Natural killer cell treated with Interleukin-12 subunit alpha and Interleukin-12 subunit beta and Interleukin-15 and Interleukin-18, amount 100 ng/mL, for 72 hours (primary cell): Measurements from ENCODE around the gene FOXC2. TPM values are rescaled to one million over a fixed set of nuclear protein-coding genes. Genes with fewer than 3 reads are reported as not detected.

Experiments
- ATAC-seq, 2 donors: fragments of 150-1000 bp; cut with Tn5 transposase in 1 of 2; sonication (Bioruptor Pico), chemical (Tn5 transposase) in 1 of 2; 2 replicates each; pipeline ENCODE4 v1.10.0; 2021
- DNase-seq: peaks from one replicate; pipeline ENCODE4 v3.0.0; 2022; ENCODE audit warnings: low spot score
- H3K27ac Mint-ChIP-seq, 2 donors: 1 replicate in 1 of 2; 2 replicates in 1 of 2; pipeline ENCODE4 v1.8.0; 2022; ENCODE audit warnings: mixed read lengths in 2 of 2, mild to moderate bottlenecking in 1 of 2, moderate library complexity in 1 of 2
- H3K27me3 Mint-ChIP-seq, 2 donors: 1 replicate in 1 of 2; 2 replicates in 1 of 2; pipeline ENCODE4 v1.8.0; 2022; ENCODE audit warnings: mixed read lengths in 2 of 2
- H3K36me3 Mint-ChIP-seq: one replicate; pipeline ENCODE4 v1.8.0; 2022; ENCODE audit warnings: mixed read lengths
- H3K4me1 Mint-ChIP-seq, 2 donors: 1 replicate in 1 of 2; 2 replicates in 1 of 2; pipeline ENCODE4 v1.8.0; 2022; ENCODE audit warnings: low read depth in 2 of 2, mixed read lengths in 2 of 2, mild to moderate bottlenecking in 1 of 2
- H3K4me3 Mint-ChIP-seq: one replicate; pipeline ENCODE4 v1.8.0; 2022; ENCODE audit warnings: mixed read lengths
- H3K9me3 Mint-ChIP-seq: 2 replicates; pipeline ENCODE4 v1.8.0; 2022; ENCODE audit warnings: mixed read lengths
- total RNA-seq, 2 donors: library from RNA; stranded (reverse); gene quantifications; one replicate each; pipeline ENCODE4 v1.2.3, GENCODE V29; 2022

The FOXC2 gene
- total RNA-seq, 2 donors from 2014 or later, result not detected

DNA sequence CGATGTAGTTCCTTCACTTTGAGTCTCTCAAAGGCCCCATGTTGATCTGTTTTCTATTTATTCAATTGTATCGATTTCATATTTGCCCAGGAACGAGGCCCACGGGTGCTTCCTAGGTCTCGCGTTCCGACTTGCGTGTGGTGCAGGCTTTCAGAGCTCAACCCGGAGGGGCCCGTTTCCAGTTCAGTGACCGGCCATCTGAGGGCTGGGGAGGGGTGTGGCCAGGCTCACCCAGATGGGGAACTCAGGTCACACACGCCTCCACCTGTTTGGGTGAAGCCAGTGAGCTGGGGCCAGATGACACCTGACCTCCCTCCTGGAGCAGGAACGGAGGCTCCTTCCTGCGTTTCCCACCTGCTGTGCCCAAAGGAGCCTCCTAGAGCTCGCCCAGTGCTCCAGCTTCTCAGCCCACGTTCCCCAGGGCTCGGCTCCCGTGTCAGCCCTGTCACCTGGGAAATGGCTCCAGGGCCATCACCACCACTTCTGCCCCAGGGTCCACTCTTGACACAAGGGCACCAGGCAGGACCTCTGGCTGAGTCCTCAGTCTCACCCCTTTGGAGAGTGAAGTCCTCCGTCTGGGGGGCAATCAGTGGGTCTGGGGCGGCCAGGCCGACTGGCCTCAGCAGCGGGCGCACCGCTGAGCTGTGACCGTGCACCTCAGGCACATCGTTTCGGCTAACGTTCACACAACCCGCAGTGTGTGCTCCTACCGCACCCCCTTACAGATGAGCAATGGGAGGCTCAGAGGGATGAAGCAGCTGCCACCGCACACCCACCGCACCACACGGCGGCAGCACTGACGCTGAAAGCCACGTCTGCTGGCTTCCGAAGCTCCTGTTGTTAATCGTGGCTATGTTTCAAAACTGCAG, 38.3 kb upstream of the FOXC2 start:
- Mint-ChIP-seq H3K9me3 (no peaks in the 10 kb centered on the region), H3K4me1 (no peaks in the 10 kb centered on the region)

DNA sequence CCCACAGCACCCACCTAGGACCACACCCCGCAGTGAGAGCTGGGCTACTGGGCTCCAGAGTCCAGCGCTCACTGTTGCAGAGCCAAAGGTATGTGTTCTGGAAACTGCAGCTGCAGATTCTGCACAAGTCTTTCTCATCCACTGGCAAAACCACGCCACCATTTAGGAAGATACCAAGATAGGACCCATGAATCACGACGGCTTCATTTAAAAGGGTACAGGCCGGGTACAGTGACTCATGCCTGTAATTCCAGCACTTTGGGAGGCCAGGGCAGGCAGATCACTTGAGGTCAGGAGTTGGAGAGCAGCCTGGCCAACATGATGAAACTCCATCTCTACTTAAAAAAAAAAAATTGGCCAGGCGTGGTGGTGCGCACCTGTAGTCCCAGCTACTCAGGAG, 37.5 kb upstream of the FOXC2 start:
- Mint-ChIP-seq H3K27ac (no peak overlapping the region), H3K36me3 (no peaks in the 10 kb centered on the region)

More for the DNA sequence above, 38.3 kb upstream of the FOXC2 start:
- no peaks in the 10 kb centered on the region for H3K27me3 Mint-ChIP-seq
- no peak for ATAC-seq
- DNase-seq, result no peak
- H3K4me3 Mint-ChIP-seq, result no peak overlapping the region
- H3K36me3 Mint-ChIP-seq, result no peaks in the 10 kb centered on the region
- H3K27ac Mint-ChIP-seq, result no peak overlapping the region

DNA sequence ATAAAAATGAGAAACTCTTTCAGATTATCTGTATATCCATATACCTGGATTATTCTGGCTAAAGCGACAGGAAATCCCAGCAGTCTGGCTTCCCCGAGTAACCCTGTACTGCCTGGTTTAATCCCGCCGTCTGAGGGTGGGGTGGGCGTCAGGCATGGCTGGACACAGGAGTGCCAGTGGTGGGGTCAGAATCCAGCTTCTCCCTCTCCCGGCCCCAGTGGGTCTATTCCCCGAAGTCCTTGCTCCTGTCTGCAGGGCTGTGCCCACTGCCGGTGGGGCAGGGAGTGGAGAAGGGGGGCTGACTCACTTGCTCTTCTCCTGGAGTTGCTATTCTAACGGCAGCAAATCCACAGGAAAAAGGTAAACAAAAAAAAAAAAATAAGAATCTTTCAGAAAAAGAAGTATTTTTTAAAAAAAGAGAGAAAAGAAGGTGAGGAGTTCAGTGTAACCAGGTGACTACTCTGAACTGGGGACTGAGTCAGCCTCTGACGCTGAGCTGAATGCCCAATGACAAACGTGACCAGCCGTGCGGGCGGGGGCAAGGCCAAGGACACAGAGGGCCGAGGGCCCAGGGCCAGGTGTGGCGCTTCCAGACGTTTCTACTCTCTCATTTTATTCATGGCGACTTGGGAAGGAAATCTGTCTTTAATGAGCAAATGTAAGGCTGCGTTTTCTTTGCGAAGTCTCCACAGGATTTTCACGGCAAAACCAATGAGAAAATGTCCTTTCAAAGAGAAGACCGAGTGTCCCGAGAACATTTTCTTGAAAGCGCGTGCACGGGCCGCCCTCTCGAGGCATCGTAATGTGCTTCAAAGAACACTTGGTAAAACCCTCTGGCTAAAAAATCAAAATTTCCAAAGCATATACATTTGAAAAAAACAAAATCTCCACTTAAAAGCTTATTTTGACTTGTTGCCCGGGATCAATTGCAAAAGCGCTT, 36.1 kb upstream of the FOXC2 start:
- H3K36me3 Mint-ChIP-seq, result no peaks in the 10 kb centered on the region
- H3K4me3 Mint-ChIP-seq, result no peak overlapping the region
- H3K27me3 Mint-ChIP-seq, result no peaks in the 10 kb centered on the region
- no peak overlapping the region for H3K27ac Mint-ChIP-seq
- no peak for ATAC-seq
- H3K4me1 Mint-ChIP-seq, result no peaks in the 10 kb centered on the region
- no peaks in the 10 kb centered on the region for H3K9me3 Mint-ChIP-seq
- DNase-seq, result no peak

More for the DNA sequence above, 37.5 kb upstream of the FOXC2 start:
- Mint-ChIP-seq H3K4me1 (no peaks in the 10 kb centered on the region), H3K4me3 (no peak overlapping the region), H3K9me3 (no peaks in the 10 kb centered on the region), H3K27me3 (no peaks in the 10 kb centered on the region)
- no peak for DNase-seq
- ATAC-seq, result no peak

DNA sequence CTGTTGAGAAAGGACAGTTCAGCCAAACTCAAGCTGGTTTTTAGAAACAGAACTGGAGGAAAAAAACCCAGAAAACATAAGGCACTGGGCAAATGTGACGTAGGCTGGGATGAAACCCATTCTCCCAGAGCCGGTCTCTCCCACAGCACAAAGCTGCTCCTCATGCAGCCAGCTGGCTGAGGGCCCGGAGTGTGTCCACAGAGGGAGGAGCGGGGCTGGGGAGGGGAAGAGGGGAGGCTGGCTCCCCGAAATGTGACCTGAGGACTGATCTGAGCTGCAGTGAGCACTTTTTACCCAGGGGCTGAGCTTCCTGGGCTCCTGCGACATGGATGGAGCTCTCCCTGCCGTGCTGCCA, 35.5 kb upstream of the FOXC2 start:
- Mint-ChIP-seq H3K27ac (no peak overlapping the region), H3K27me3 (no peaks in the 10 kb centered on the region), H3K4me1 (no peaks in the 10 kb centered on the region), H3K4me3 (no peak overlapping the region), H3K9me3 (no peaks in the 10 kb centered on the region), H3K36me3 (no peaks in the 10 kb centered on the region)
- DNase-seq (no peak), ATAC-seq (no peak)

DNA sequence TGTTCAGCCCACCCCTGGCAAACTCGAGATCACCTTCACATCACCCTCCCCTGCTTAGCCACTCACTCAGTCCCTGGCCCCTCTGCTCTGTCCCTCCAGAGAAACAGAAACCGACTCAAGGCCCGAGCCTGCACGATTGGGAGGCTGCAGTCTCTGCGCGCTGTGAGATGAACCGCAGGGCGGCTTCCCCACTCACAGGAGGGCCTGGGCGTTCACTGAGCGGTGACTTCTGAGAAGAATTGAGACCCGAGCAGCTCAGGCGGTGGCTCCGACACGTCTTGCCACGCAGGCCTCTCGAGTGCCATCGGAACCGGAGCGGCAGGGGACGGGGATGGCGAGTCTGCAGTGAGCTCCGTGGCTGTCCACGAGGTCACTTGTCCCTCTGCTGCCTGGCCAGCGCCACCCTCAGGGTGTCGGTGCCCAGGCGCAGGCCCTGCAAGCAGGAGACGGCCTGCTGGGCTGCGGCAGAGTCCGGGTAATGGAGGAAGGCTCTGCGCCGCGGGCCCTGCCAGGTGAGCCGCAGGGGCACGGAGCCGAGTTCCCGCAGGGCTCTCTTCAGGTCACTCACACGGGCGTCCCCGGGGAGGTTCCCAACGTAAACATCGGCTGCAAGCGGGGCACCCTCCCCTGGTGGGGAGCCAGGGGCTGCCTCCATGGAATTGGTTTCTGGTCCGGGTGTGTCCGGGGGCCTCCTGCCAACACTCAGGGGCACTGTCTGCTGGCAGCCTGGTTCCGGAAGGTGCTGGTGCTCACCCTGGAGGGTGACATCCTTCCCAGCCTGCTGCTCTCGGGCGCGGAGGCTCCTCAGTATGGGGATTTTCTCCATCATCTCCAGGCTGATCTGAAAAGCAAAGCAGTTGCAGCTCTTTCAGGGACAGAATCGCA, 34.7 kb upstream of the FOXC2 start:
- Mint-ChIP-seq H3K36me3 (no peaks in the 10 kb centered on the region), H3K9me3 (no peaks in the 10 kb centered on the region), H3K27ac (no peak overlapping the region), H3K27me3 (no peaks in the 10 kb centered on the region), H3K4me1 (no peaks in the 10 kb centered on the region), H3K4me3 (no peak overlapping the region)
- ATAC-seq (no peak), DNase-seq (no peak)

DNA sequence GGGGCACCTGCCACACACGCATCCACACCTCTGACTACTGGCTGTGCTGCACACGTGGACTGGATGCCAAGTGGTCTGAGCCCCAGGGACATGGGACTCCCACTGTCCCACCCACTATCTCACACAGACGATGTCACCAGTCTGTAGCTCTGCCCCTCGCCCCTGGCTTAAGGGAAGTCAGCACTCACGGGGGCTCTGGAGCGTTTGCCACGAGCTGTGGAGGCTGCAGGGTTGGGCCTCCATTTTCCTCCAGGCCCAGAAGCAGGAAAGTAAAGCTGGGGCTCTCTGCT, 34.2 kb upstream of the FOXC2 start:
- DNase-seq, result no peak
- ATAC-seq, result no peak
- Mint-ChIP-seq H3K27ac (no peak overlapping the region), H3K36me3 (no peaks in the 10 kb centered on the region), H3K4me1 (no peaks in the 10 kb centered on the region), H3K27me3 (no peaks in the 10 kb centered on the region), H3K9me3 (no peaks in the 10 kb centered on the region), H3K4me3 (no peak overlapping the region)

DNA sequence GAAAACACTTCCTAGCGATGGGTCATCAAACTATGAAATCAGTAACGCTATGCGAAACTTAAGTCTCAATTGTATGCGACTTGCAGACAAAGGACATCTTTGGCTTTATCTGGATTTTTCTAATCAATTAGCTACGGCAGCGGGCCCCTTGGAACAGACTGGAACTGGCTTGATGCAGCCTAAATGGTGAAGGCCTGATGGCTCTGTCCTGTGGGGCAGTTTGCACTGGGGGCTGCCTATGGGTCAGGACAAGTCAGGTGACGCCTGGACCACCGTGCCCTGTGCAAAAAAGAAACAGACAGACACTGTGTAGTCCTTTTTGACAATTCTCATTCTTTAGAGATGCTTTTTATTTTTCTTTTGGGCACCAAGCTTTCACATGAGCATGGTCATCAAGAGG, 33.6 kb upstream of the FOXC2 start:
- no peak for DNase-seq
- H3K4me3 Mint-ChIP-seq, result no peak overlapping the region

DNA sequence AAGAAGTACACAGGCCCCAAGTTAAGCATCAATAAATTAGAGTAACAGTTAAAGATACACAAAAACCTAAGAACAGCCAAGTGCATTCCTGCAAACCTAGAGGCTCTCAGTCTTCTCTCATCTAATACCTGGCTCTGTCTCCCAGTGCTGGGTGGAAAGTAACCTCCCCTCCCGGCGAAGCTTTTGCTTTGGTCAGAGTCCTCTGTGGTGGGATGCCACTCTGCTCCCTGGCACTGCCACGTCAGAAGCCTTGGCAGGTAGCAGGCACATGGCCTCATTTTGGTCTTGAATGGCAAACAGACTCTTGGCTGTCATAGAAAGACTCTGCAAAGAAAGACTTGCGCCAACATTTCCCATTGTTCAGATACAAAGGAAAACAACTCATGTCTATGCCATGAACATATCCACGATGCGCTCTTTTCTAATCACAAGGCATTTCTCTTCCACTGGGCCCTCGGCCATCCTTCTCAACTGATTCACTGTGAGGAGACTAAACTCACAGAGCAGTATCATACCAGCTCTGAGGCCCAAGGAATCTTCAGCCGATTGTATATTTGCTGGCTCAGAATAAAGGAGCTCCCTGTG, 32.8 kb upstream of the FOXC2 start:
- H3K9me3 Mint-ChIP-seq, result no peaks in the 10 kb centered on the region
- H3K36me3 Mint-ChIP-seq, result no peaks in the 10 kb centered on the region
- ATAC-seq (no peak), DNase-seq (no peak)
- no peaks in the 10 kb centered on the region for H3K4me1 Mint-ChIP-seq
- no peak overlapping the region for H3K4me3 Mint-ChIP-seq
- H3K27ac Mint-ChIP-seq, result no peak overlapping the region
- H3K27me3 Mint-ChIP-seq, result no peaks in the 10 kb centered on the region

More for the DNA sequence above, 33.6 kb upstream of the FOXC2 start:
- no peaks in the 10 kb centered on the region for H3K9me3 Mint-ChIP-seq
- H3K4me1 Mint-ChIP-seq, result no peaks in the 10 kb centered on the region
- no peak for ATAC-seq
- no peak overlapping the region for H3K27ac Mint-ChIP-seq
- no peaks in the 10 kb centered on the region for H3K36me3 Mint-ChIP-seq
- H3K27me3 Mint-ChIP-seq, result no peaks in the 10 kb centered on the region

DNA sequence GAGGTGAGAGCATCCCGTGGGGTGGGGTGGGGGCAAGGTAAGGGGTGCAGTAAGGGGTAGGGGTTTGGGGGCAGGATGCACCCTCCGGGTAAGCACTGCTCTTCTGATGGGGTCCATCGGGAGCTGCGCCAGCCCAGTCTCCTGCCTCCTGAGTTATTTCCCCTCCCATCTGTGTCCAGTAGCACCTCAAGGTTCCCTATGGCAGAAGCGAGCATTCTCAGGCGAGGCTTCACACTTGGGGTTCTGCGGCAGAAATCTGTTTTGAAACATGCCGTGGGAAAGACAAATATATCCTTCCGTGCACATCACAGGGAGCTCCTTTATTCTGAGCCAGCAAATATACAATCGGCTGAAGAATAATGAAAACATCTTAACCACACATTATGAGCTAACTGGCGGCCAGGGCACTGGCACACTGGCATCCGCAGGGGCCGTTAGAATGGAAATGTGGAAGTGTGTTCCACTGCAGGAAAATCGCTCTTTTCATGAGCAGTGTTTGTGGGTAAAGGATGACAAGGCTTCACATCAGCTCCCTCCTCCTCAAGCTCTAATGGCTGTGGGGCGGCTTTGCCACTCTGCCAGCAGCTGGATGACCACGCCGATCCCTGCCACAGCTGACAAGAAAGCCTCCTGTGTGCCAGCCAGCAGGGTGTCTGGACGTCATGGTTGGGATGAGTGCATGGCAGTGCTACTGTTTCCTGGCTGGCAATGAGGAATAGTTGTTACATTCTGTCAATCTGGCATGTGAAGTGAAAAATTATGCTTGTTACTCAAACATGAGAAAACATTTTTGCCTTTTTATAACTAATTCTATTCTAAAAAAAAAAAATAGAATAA, 31.6 kb upstream of the FOXC2 start:
- Mint-ChIP-seq H3K4me1 (no peaks in the 10 kb centered on the region), H3K36me3 (peaks cover 8% of the 10 kb centered on the region), H3K9me3 (no peaks in the 10 kb centered on the region), H3K4me3 (no peak overlapping the region), H3K27me3 (no peaks in the 10 kb centered on the region), H3K27ac (no peak overlapping the region)
- no peak for ATAC-seq
- DNase-seq, result no peak

DNA sequence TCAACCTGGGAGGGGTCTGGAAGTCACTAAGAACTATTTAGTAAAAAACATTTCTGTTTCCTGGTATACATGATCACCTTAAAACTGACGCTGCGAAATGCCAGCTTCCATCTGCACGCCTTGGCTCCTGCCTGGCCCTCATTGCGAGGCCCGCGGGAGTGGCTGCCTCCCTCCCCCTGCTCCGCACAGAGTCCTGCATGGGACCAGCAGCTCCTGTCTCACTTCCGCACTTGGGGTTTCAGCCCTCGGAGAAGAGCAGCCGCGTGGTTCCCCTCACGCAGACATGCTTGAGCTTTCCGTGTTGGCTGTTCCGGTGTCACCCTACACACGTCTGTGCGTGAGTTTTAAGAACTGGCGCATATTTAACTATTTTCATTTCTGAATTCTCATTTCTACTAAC, 30.0 kb upstream of the FOXC2 start:
- Mint-ChIP-seq H3K4me1 (no peaks in the 10 kb centered on the region), H3K27me3 (no peaks in the 10 kb centered on the region), H3K9me3 (no peaks in the 10 kb centered on the region), H3K4me3 (no peak overlapping the region), H3K36me3 (peaks cover 8% of the 10 kb centered on the region), H3K27ac (no peak overlapping the region)
- DNase-seq, result no peak
- no peak for ATAC-seq

DNA sequence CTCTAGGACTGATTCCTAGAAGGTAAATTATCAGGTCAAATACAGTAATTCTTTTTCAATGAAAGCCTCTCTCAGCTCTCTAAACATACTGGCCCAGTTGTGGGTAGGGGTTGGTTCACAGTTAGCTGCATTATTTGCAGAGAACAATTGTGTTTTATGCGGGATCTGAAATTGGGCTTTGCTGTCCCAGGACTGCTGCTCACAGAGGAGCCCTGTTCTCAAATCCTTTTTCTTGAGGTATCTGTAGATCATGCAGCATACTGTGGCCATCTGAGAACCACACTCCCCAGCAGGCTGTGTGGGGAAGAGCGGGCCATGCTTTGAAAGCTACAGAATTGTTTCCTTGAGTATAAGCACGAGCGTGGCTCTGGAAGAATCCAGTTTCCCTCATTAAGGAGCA, 29.1 kb upstream of the FOXC2 start:
- ATAC-seq, result no peak
- no peak overlapping the region for H3K4me3 Mint-ChIP-seq
- no peaks in the 10 kb centered on the region for H3K27me3 Mint-ChIP-seq
- no peaks in the 10 kb centered on the region for H3K4me1 Mint-ChIP-seq
- H3K36me3 Mint-ChIP-seq, result peaks cover 8% of the 10 kb centered on the region
- no peak overlapping the region for H3K27ac Mint-ChIP-seq
- no peaks in the 10 kb centered on the region for H3K9me3 Mint-ChIP-seq
- DNase-seq, result no peak

DNA sequence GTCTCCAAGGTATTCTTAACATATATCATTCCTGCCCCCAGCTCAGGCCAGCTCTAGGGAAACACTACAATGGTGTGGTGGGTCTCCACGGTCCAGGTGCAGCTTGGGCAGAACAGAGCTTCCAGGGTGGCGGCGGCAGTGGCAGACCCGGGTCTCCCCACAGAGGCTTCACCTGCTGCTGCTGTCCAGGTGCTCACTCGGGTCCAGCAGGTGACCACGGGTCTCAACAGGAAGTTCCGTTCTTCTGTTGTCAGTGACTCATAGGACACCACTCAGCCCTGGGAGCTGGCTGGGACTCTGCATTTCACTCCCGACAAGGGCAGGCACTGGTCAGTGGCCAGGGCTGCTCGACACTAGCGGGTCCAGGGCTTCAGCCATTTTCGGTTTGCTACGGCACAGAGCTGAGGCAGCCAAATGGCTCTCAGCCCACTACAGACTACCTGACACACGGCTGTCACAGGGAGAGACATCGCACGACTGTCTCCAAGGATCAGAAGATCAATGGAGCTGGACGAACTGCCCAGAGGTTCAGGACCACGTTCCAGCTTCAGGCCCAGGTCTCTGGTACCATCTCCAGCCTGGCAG, 28.3 kb upstream of the FOXC2 start:
- no peak for ATAC-seq
- Mint-ChIP-seq H3K4me1 (no peaks in the 10 kb centered on the region), H3K4me3 (no peak overlapping the region), H3K27me3 (no peaks in the 10 kb centered on the region), H3K36me3 (peaks cover 8% of the 10 kb centered on the region), H3K27ac (no peak overlapping the region), H3K9me3 (no peaks in the 10 kb centered on the region)
- DNase-seq, result no peak
